Measurements from ENCODE around the gene CLDN10.

GRCh38 chr13:95503662-95504061 lies 48.9 kb upstream of the CLDN10 start:
- no peak for TF ChIP-seq CTCF (IDR thresholded peaks at IDR 0.05; ENCODE audit: low read depth, low read length)
- no peak for TF ChIP-seq MAX (IDR thresholded peaks at IDR 0.05; ENCODE audit: low read depth, low read length)

All from NB4 (cell line).